ENCODE results near the gene HHIP.

- TF ChIP-seq CTCF (IDR thresholded peaks at IDR 0.05; ENCODE audit: low read length) (no peak), EZH2 (IDR thresholded peaks at IDR 0.05; ENCODE audit: borderline replicate concordance, low read length) (no peak)
Measured at GRCh38 chr4:144732584-144733428, 86.8 kb downstream of the HHIP start.
